AG04450 (cell line): ENCODE data around the gene VEZF1. TPM values are rescaled to one million over a fixed set of nuclear protein-coding genes. Genes with fewer than 3 reads are reported as not detected.

Source experiments
- CTCF ChIA-PET: fragments of 300-600, 350-600 bp; formaldehyde crosslinking; extraction: SDS; loops from one replicate; lab custom pipeline; 2022; ENCODE audit warnings: antibody characterized with exemption, inconsistent platforms; lab: Charles Lee
- POLR2A ChIA-PET: fragments of 350-600 bp; formaldehyde crosslinking; extraction: SDS; loops from one replicate; lab custom pipeline; 2021; ENCODE audit warnings: antibody characterized with exemption, inconsistent platforms; lab: Yijun Ruan, JAX
- DNase-seq: peaks from one replicate; pipeline ENCODE4 v3.0.0-alpha.2; 2011; ENCODE audit warnings: low read depth, low spot score
- H3K27ac ChIP-seq: one replicate; pipeline ENCODE4 v1.5.1; 2012; ENCODE audit warnings: low read depth, low read length, control low read depth
- H3K27me3 ChIP-seq: one replicate; pipeline ENCODE4 v1.6.0; 2012; ENCODE audit warnings: low read length; ENCODE audit not compliant: control insufficient read depth, insufficient read depth
- H3K4me3 ChIP-seq: 2 replicates; pipeline ENCODE4 v1.5.1; 2011; ENCODE audit warnings: mild to moderate bottlenecking, low read depth, low read length, control low read depth
- H3K9me3 ChIP-seq: 2 replicates; pipeline ENCODE4 v1.5.1; 2012; ENCODE audit warnings: low read length; ENCODE audit not compliant: control insufficient read depth, insufficient read depth
- polyA plus RNA-seq: library from polyadenylated mRNA; depleted of rRNA; stranded (reverse); fragments of >200 nt; gene quantifications from 2 replicates; pipeline ENCODE4 v1.2.3, GENCODE V29; 2011
- TF ChIP-seq, protein P1 (sequence below): IDR thresholded peaks from 2 replicates; pipeline ENCODE4 v1.5.1; 2011; ENCODE audit warnings: low read depth, low read length, control low read depth, inconsistent platforms

The VEZF1 gene
- polyA plus RNA-seq, 1 experiment: 38.9 TPM

GRCh38 chr17:57994436-57994835, 6.4 kb upstream of the VEZF1 start:
- Histone ChIP-seq H3K27ac (no peak overlapping the region), H3K4me3 (no peak overlapping the region), H3K9me3 (no peaks in the 10 kb centered on the region), H3K27me3 (no peaks in the 10 kb centered on the region)
- POLR2A ChIA-PET: interaction anchor here (1.1 kb wide), 1 partner anchor 134 kb away, joined by 5 read pairs; no protein-coding TSS in a partner anchor
- TF ChIP-seq, protein P1, sequence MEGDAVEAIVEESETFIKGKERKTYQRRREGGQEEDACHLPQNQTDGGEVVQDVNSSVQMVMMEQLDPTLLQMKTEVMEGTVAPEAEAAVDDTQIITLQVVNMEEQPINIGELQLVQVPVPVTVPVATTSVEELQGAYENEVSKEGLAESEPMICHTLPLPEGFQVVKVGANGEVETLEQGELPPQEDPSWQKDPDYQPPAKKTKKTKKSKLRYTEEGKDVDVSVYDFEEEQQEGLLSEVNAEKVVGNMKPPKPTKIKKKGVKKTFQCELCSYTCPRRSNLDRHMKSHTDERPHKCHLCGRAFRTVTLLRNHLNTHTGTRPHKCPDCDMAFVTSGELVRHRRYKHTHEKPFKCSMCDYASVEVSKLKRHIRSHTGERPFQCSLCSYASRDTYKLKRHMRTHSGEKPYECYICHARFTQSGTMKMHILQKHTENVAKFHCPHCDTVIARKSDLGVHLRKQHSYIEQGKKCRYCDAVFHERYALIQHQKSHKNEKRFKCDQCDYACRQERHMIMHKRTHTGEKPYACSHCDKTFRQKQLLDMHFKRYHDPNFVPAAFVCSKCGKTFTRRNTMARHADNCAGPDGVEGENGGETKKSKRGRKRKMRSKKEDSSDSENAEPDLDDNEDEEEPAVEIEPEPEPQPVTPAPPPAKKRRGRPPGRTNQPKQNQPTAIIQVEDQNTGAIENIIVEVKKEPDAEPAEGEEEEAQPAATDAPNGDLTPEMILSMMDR: no peak
- CTCF ChIA-PET: interaction anchor here (0.8 to 11.1 kb wide), 11 partner anchors 9 to 323 kb away, joined by 3 to 661 read pairs (median 5); partner anchors contain the start of genes MRPS23 and SRSF1
- DNase-seq: no peak

DNA sequence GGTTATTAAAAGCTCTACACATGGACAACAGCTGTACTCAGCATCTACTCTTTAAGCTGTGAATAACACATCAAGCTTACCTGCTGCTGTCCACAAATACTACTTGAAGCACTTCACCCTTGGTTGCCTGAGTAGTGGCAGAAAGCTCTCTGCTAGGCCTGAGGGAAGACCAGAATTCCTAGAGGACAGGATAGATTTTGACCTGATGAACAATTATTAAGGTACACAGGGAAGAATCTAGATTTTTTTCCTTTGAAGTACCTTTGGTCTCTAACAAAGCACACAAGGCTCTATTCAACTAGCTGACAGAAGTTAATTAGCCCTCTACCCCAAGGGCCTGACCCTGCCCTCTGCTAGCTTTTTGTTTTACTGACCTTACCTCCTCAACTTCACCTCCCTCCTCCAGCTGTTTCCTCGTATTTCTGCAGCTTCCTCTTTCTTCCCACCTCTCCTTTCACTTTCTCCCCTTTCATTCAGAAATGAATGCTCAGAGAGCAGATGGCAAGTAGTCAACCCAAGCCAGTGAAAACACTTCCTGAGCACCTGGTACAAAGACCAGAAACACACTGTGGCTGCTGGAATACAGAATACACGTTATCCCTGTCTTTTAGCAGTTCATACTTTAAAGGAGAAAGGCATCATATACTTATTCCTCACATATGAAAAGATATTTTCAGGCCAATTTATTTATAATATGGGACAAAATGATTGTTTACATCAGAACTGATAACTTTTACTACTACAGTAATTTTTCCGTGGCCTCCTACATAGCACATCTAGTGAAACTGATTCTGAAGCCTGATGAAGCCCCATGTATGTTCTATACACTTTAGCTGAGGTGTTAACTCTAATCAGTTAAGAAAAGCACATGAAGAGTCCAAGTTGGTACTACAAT, 5.7 kb upstream of the VEZF1 start:
- Histone ChIP-seq H3K9me3 (no peaks in the 10 kb centered on the region), H3K27me3 (no peaks in the 10 kb centered on the region), H3K4me3 (no peak overlapping the region), H3K27ac (no peak overlapping the region)
- ChIA-PET CTCF (interaction anchor here (0.9 to 11.1 kb wide), 7 partner anchors 8 to 138 kb away, joined by 3 to 661 read pairs (median 10); partner anchors contain the start of genes MRPS23 and SRSF1), POLR2A (interaction anchor here (0.7 to 1.1 kb wide), 6 partner anchors 89 to 135 kb away, joined by 3 to 6 read pairs (median 4); partner anchors contain the start of gene DYNLL2)
- DNase-seq: no peak
- TF ChIP-seq, protein P1: no peak

GRCh38 chr17:57991537-57991936, 3.5 kb upstream of the VEZF1 start:
- ChIA-PET POLR2A (no interaction called here), CTCF (interaction anchor here (1.2 to 4.1 kb wide), 4 partner anchors 8 to 135 kb away, joined by 4 to 70 read pairs (median 25); no protein-coding TSS in a partner anchor)
- no peak for DNase-seq
- Histone ChIP-seq H3K4me3 (no peak overlapping the region), H3K27ac (no peak overlapping the region), H3K27me3 (no peaks in the 10 kb centered on the region), H3K9me3 (no peaks in the 10 kb centered on the region; the same call in 1 of the 2 replicates)
- TF ChIP-seq, protein P1: no peak

- H3K27ac ChIP-seq: no peak overlapping the region
Measured at GRCh38 chr17:57990037-57990436, 2.0 kb upstream of the VEZF1 start.

More at GRCh38 chr17:57990037-57990436, 2.0 kb upstream of the VEZF1 start:
- no peak for DNase-seq
- Histone ChIP-seq H3K4me3 (no peak overlapping the region), H3K9me3 (no peaks in the 10 kb centered on the region; the same call in 1 of the 2 replicates), H3K27me3 (no peaks in the 10 kb centered on the region)
- ChIA-PET POLR2A (interaction anchor here (1.0 to 2.1 kb wide), 5 partner anchors 16 to 129 kb away, joined by 3 to 7 read pairs (median 5); partner anchors contain the start of gene CUEDC1), CTCF (interaction anchor here (0.5 to 4.1 kb wide), 11 partner anchors 10 to 164 kb away, joined by 3 to 70 read pairs (median 5); no protein-coding TSS in a partner anchor)
- TF ChIP-seq, protein P1: no peak
